ENCODE results near the gene AGPAT2.

DNA sequence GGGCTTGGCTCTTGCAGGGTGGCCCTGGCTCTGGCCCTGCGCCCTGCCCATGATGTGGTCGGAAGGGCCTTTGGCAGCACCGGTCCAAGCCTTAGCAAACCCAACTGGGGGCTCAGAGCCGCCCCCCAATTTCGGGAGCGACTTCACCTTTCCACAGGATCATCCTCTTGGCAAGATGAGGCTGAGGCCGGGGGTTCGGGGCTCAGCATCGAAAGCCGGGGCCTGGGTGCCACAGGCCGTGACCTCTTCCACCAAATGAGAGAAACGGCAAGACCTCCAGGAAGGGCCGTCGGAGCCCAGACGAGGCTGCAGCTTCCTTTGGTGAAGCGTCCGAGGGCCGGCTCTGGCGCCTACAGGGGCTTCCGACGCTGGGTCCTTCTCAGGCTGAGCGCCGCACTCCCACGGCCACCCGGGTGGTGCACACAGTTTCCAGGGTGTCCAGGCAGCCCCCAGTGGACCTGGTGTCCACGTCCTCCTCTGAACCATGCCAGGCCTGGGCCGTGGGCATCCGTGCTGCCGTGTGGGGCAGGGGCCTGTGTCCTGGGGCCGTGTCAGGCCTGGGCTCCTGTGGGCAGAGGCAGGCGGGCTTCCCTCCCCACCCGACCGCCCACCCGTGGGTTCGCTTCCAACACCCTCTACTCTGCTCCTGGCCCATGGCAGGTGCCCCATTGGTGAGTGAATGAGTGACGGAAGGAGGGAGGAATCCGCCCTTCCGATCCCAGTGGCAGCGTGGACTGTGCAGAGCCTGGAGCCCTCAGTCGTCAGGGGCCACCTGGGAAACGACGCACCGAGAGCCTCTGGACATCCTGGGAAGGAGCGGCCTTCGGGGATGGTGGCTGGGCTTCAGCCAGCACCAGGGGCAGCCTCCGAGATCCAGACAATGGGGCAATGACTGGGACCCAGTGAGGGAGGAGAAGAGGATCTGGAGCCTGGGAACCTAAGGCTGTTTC lies 5.2 kb upstream of the AGPAT2 start:
- TF ChIP-seq POLR2A (IDR thresholded peaks at IDR 0.05) = no peak
- TF ChIP-seq, protein P1, sequence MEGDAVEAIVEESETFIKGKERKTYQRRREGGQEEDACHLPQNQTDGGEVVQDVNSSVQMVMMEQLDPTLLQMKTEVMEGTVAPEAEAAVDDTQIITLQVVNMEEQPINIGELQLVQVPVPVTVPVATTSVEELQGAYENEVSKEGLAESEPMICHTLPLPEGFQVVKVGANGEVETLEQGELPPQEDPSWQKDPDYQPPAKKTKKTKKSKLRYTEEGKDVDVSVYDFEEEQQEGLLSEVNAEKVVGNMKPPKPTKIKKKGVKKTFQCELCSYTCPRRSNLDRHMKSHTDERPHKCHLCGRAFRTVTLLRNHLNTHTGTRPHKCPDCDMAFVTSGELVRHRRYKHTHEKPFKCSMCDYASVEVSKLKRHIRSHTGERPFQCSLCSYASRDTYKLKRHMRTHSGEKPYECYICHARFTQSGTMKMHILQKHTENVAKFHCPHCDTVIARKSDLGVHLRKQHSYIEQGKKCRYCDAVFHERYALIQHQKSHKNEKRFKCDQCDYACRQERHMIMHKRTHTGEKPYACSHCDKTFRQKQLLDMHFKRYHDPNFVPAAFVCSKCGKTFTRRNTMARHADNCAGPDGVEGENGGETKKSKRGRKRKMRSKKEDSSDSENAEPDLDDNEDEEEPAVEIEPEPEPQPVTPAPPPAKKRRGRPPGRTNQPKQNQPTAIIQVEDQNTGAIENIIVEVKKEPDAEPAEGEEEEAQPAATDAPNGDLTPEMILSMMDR (IDR thresholded peaks at IDR 0.05) = no peak
- TF ChIP-seq POLR2AphosphoS5 (IDR thresholded peaks at IDR 0.05) = no peak

All from gastroesophageal sphincter (tissue), 3 donors.